Tibial artery (tissue), 4 donors: Measurements from ENCODE around the gene CDKN1A.

Source experiments
- DNase-seq, 2 donors: peaks; one replicate each; pipeline ENCODE4 v3.0.0-alpha.2; 2019
- H3K27ac ChIP-seq, 2 donors: fragments of 200-600 bp; sonication (generic) in 1 of 2; 1 replicate in 1 of 2; 2 replicates in 1 of 2; pipeline ENCODE4 v1.5.1; 2018 to 2019; ENCODE audit warnings: mild to moderate bottlenecking in 1 of 2
- H3K27me3 ChIP-seq, 2 donors: fragments of 200-600 bp; sonication (generic) in 1 of 2; one replicate each; pipeline versions ENCODE4 v1.5.1 to v1.6.0; 2016 to 2019
- H3K36me3 ChIP-seq, 3 donors: fragments of 200-600 bp; sonication (generic) in 2 of 3; one replicate each; pipeline ENCODE4 v1.5.1; 2016 to 2019; ENCODE audit warnings: mild to moderate bottlenecking in 2 of 3
- H3K4me1 ChIP-seq, 4 donors: fragments of 200-600 bp; sonication (generic) in 2 of 4; 1 replicate in 3 of 4; 2 replicates in 1 of 4; pipeline ENCODE4 v1.5.1; 2016 to 2019
- H3K4me3 ChIP-seq, 2 donors: fragments of 200-600 bp; sonication (generic) in 1 of 2; 1 replicate in 1 of 2; 2 replicates in 1 of 2; pipeline ENCODE4 v1.5.1; 2018 to 2019; ENCODE audit warnings: mild to moderate bottlenecking in 2 of 2
- H3K9me3 ChIP-seq, 3 donors: fragments of 200-600 bp; sonication (generic) in 1 of 3; one replicate each; pipeline ENCODE4 v1.5.1; 2016 to 2019
- intact Hi-C: fragments of 100-400 bp; cut with DNase I; formaldehyde crosslinking; loops from one replicate; pipeline ENCODE4 v1.15.0; 2023; ENCODE audit warnings: low total_unique reads
- TF ChIP-seq, protein P1 (sequence below), 2 experiments: fragments of 200-600 bp in 1 of 2; fragments of 450-650 bp in 1 of 2; IDR thresholded peaks; one replicate each; pipeline ENCODE4 v1.5.1; 2017 to 2019; ENCODE audit warnings: antibody characterized with exemption in 2 of 2, mild to moderate bottlenecking in 1 of 2, moderate library complexity in 1 of 2

The CDKN1A gene

DNA sequence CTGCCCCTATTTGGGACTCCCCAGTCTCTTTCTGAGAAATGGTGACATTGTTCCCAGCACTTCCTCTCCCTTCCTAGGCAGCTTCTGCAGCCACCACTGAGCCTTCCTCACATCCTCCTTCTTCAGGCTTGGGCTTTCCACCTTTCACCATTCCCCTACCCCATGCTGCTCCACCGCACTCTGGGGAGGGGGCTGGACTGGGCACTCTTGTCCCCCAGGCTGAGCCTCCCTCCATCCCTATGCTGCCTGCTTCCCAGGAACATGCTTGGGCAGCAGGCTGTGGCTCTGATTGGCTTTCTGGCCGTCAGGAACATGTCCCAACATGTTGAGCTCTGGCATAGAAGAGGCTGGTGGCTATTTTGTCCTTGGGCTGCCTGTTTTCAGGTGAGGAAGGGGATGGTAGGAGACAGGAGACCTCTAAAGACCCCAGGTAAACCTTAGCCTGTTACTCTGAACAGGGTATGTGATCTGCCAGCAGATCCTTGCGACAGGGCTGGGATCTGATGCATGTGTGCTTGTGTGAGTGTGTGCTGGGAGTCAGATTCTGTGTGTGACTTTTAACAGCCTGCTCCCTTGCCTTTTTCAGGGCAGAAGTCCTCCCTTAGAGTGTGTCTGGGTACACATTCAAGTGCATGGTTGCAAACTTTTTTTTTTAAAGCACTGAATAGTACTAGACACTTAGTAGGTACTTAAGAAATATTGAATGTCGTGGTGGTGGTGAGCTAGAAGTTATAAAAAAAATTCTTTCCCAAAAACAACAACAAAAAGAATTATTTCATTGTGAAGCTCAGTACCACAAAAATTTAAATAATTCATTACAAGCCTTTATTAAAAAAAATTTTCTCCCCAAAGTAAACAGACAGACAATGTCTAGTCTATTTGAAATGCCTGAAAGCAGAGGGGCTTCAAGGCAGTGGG, 2.1 kb upstream of the CDKN1A start:
- intact Hi-C loops, result no loop called here
- Histone ChIP-seq H3K4me1 (peaks cover 0 to 34% (median 23%) of the 10 kb centered on the region in 4 donors), H3K36me3 (peaks cover 0 to 7% (median 0%) of the 10 kb centered on the region in 3 donors), H3K27ac (peak overlapping the region; percentile 99 to 100), H3K9me3 (no peaks in the 10 kb centered on the region), H3K4me3 (no peak overlapping the region), H3K27me3 (no peaks in the 10 kb centered on the region)
- TF ChIP-seq, protein P1, sequence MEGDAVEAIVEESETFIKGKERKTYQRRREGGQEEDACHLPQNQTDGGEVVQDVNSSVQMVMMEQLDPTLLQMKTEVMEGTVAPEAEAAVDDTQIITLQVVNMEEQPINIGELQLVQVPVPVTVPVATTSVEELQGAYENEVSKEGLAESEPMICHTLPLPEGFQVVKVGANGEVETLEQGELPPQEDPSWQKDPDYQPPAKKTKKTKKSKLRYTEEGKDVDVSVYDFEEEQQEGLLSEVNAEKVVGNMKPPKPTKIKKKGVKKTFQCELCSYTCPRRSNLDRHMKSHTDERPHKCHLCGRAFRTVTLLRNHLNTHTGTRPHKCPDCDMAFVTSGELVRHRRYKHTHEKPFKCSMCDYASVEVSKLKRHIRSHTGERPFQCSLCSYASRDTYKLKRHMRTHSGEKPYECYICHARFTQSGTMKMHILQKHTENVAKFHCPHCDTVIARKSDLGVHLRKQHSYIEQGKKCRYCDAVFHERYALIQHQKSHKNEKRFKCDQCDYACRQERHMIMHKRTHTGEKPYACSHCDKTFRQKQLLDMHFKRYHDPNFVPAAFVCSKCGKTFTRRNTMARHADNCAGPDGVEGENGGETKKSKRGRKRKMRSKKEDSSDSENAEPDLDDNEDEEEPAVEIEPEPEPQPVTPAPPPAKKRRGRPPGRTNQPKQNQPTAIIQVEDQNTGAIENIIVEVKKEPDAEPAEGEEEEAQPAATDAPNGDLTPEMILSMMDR (IDR thresholded peaks at IDR 0.05), result no peak
- DNase-seq, result no peak

GRCh38 chr6:36677059-36677749, 1.3 kb upstream of the CDKN1A start:
- Histone ChIP-seq H3K27me3 (no peaks in the 10 kb centered on the region), H3K4me3 (no peak overlapping the region), H3K27ac (peak overlapping the region; percentile 99 to 100), H3K4me1 (peaks cover 0 to 42% (median 30%) of the 10 kb centered on the region in 4 donors), H3K9me3 (no peaks in the 10 kb centered on the region), H3K36me3 (peaks cover 0 to 7% (median 4%) of the 10 kb centered on the region in 3 donors)
- intact Hi-C loops, result no loop called here
- TF ChIP-seq, protein P1 (IDR thresholded peaks at IDR 0.05), result no peak
- no peak for DNase-seq

DNA sequence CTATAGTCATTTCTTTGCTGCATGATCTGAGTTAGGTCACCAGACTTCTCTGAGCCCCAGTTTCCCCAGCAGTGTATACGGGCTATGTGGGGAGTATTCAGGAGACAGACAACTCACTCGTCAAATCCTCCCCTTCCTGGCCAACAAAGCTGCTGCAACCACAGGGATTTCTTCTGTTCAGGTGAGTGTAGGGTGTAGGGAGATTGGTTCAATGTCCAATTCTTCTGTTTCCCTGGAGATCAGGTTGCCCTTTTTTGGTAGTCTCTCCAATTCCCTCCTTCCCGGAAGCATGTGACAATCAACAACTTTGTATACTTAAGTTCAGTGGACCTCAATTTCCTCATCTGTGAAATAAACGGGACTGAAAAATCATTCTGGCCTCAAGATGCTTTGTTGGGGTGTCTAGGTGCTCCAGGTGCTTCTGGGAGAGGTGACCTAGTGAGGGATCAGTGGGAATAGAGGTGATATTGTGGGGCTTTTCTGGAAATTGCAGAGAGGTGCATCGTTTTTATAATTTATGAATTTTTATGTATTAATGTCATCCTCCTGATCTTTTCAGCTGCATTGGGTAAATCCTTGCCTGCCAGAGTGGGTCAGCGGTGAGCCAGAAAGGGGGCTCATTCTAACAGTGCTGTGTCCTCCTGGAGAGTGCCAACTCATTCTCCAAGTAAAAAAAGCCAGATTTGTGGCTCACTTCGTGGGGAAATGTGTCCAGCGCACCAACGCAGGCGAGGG, 594 bp upstream of the CDKN1A start:
- intact Hi-C loops, result loop anchor here (2.0 kb wide), 1 partner anchor 49 kb away; no protein-coding TSS in a partner anchor
- no peak for DNase-seq
- peak overlapping the region; percentile 95 to 99 for H3K4me3 ChIP-seq

GRCh38 chr6:36679043-36679833, 724 bp downstream of the CDKN1A start:
- H3K4me1 ChIP-seq, result peaks cover 0 to 61% (median 43%) of the 10 kb centered on the region in 4 donors

More for the DNA sequence above, 594 bp upstream of the CDKN1A start:
- peaks cover 0 to 49% (median 37%) of the 10 kb centered on the region in 4 donors for H3K4me1 ChIP-seq
- TF ChIP-seq, protein P1 (IDR thresholded peaks at IDR 0.05), result no peak
- no peaks in the 10 kb centered on the region for H3K9me3 ChIP-seq
- no peaks in the 10 kb centered on the region for H3K27me3 ChIP-seq
- H3K27ac ChIP-seq, result peak overlapping the region; percentile 99 to 100
- H3K36me3 ChIP-seq, result peaks cover 3 to 14% (median 11%) of the 10 kb centered on the region in 3 donors

More at GRCh38 chr6:36679043-36679833, 724 bp downstream of the CDKN1A start:
- no peaks in the 10 kb centered on the region for H3K27me3 ChIP-seq
- no peaks in the 10 kb centered on the region for H3K9me3 ChIP-seq
- peak overlapping the region; percentile 95 to 99 for H3K4me3 ChIP-seq
- peaks cover 11 to 27% (median 24%) of the 10 kb centered on the region in 3 donors for H3K36me3 ChIP-seq
- TF ChIP-seq, protein P1 (IDR thresholded peaks at IDR 0.05), result no peak
- intact Hi-C loops, result loop anchor here (2.0 kb wide), 1 partner anchor 50 kb away; no protein-coding TSS in a partner anchor
- DNase-seq, result peak; percentile 85 to 96
- peak overlapping the region; percentile 99 to 100 for H3K27ac ChIP-seq
